Right lobe of liver (tissue), 6 donors: Measurements from ENCODE around the gene MPP2. TPM values are rescaled to one million over a fixed set of nuclear protein-coding genes. Genes with fewer than 3 reads are reported as not detected.
"Not testable (repeated sequence)": the region's sequence is repeated elsewhere in the genome, so short reads cannot be mapped to it uniquely, and the experiment has no call there.

Experiments
- ATAC-seq, 4 donors: fragments of 200-7000 bp; cut with Tn5 transposase; one replicate each; pipeline ENCODE4 v1.9.1; 2020; ENCODE audit warnings: mild to moderate bottlenecking in 4 of 4, moderate library complexity in 4 of 4
- DNase-seq, 3 donors: peaks; one replicate each; pipeline ENCODE4 v3.0.0-alpha.2; 2020
- H3K27ac ChIP-seq, 3 donors: fragments of 200-600 bp; one replicate each; pipeline ENCODE4 v1.8.0; 2022
- H3K27me3 ChIP-seq, 2 donors: fragments of 200-600 bp; one replicate each; pipeline ENCODE4 v1.8.0; 2022
- H3K36me3 ChIP-seq, 4 donors: fragments of 200-600 bp; sonication (generic) in 1 of 4; one replicate each; pipeline versions ENCODE4 v1.5.1 to v1.8.0; 2017 to 2022; ENCODE audit warnings: control low read depth in 1 of 4
- H3K4me1 ChIP-seq, 4 donors: fragments of 200-600 bp; sonication (generic) in 1 of 4; one replicate each; pipeline versions ENCODE4 v1.5.1 to v1.8.0; 2017 to 2022; ENCODE audit warnings: control low read depth in 1 of 4
- H3K4me3 ChIP-seq, 3 donors: fragments of 200-600 bp; one replicate each; pipeline ENCODE4 v1.8.0; 2022
- H3K9me3 ChIP-seq, 4 donors: fragments of 200-600 bp; sonication (generic) in 1 of 4; one replicate each; pipeline versions ENCODE4 v1.5.1 to v1.8.0; 2017 to 2022; ENCODE audit warnings: control low read depth in 1 of 4
- CTCF ChIP-seq, 4 donors: fragments of 200-600 bp in 3 of 4; fragments of 450-650 bp in 1 of 4; IDR thresholded peaks; one replicate each; pipeline versions ENCODE4 v1.5.1 to v1.8.0; 2016 to 2022; ENCODE audit warnings: antibody characterized with exemption in 4 of 4, mild to moderate bottlenecking in 2 of 4
- POLR2A ChIP-seq: fragments of 450-650 bp; IDR thresholded peaks from one replicate; pipeline ENCODE4 v1.6.1; 2017; ENCODE audit warnings: antibody characterized with exemption, mild to moderate bottlenecking
- WGBS: methylation state at CpG from one replicate; pipeline ENCODE4 v1.1.6; 2018; ENCODE audit warnings: low coverage, low lambda C conversion rate; ENCODE audit not compliant: insufficient coverage; ENCODE audit errors: missing lambda C conversion rate; 5-methylcytosine and 5-hydroxymethylcytosine counted together
- intact Hi-C, 2 donors: fragments of 100-400 bp; cut with DNase I; formaldehyde crosslinking; loops; one replicate each; pipeline versions ENCODE4 v1.11.2 to v1.14.1; 2022
- total RNA-seq, 6 experiments: library from RNA; depleted of rRNA in 2 of 6; stranded (reverse); fragments of >200 nt in 2 of 6; fragmentation: NEBNext Ultra II Directional in 3 of 6; extraction: Animal tissue kit (Norgen Biotek cat#: 25700) in 3 of 6; gene quantifications; one replicate each; pipeline versions ENCODE4 v1.1.0 to v1.2.4, GENCODE V29; 2016 to 2023
- donor health status: DM: no; HTN: yes; CAD: no.
- donor health status: DM: no; HTN: no; CAD: no.
- donor health status: DM: no; HTN: no; CAD: no.
- donor health status: DM: no; HTN: yes; CAD: no.
- donor health status: DM: no; HTN: yes; CAD: no.

The MPP2 gene
- total RNA-seq, 6 experiments from 2014 or later = 0.13 to 1.2 (median 0.18) TPM; not detected in 3

DNA sequence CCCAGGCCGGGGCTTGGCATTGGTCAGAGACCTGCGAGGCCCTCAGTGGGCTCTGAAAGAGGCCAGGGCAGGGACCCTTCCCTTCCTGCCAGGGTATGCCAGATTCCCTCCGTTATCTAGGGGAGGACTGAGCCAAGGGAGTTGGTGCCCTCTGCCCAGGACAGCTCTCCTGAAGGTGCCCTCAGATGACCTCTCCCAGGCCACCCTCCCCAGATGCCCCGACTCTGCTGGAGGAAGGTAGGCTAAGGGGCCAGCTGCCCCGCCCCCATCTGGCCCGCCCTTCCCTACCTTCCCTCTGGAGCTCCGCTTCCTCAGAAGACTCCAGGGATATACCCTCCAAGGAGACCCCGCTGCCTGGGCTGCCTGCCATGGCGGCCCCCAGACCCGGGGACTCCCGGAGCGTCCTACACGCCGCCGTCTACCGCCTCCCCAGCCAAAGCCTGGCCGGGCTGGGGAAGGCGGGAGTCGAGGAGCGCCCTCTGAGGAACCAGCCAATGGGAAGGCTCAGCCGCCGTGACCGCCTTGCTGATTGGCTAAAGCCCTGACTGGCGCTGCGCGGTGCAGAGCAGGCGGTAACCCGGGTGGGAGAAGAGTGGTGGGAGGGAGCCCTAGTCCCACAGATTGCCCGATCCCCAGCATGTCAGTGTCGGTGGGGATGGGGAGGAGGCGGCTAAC lies 7.0 kb downstream of the MPP2 start:
- Histone ChIP-seq H3K27me3 (no peaks in the 10 kb centered on the region), H3K4me3 (peak overlapping the region; percentile 16 to 36 (median 25)), H3K9me3 (no peaks in the 10 kb centered on the region), H3K36me3 (no peaks in the 10 kb centered on the region), H3K27ac (no peak overlapping the region), H3K4me1 (no peaks in the 10 kb centered on the region)
- WGBS = 2% methylated on average over 7 of the region's 31 CpGs
- DNase-seq = peak; percentile 61 to 72 (median 72)
- peak; percentile 78 to 94 (median 90) for ATAC-seq
- intact Hi-C loops = loop anchor here in 1 of 2 donors (10.0 kb wide), 1 partner anchor 94 kb away; no protein-coding TSS in a partner anchor
- TF ChIP-seq CTCF (IDR thresholded peaks at IDR 0.05) (no peak), POLR2A (no peak)

DNA sequence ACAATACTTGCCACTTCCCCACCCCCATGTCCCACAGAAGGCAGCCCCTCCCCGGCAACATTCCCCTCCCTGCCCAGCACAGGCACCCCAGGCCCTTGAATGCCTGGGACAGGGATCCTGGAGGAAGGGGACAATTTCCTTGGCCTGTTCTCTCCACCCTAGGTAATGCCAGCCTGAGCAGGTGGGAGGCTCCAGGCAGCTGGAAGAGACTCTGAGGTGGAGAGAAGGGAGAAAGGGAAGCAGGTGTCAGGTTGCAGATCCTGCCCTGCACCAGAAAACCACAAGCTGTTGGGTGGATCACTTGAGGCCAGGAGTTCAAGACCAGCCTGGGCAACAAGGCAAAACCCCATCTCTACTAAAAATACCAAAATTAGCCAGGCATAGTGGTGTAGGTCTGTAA lies 8.9 kb downstream of the MPP2 start:
- intact Hi-C loops = no loop called here
- WGBS = no CpG with 5 or more reads among the region's 1 CpG
- no peaks in the 10 kb centered on the region for H3K9me3 ChIP-seq
- TF ChIP-seq CTCF (IDR thresholded peaks at IDR 0.05) (no peak), POLR2A (no peak)
- H3K4me3 ChIP-seq = no peak overlapping the region
- no peaks in the 10 kb centered on the region for H3K4me1 ChIP-seq
- no peak overlapping the region for H3K27ac ChIP-seq
- no peaks in the 10 kb centered on the region for H3K27me3 ChIP-seq
- H3K36me3 ChIP-seq = no peaks in the 10 kb centered on the region
- no peak for DNase-seq
- no peak for ATAC-seq

GRCh38 chr17:43897831-43898230 lies 9.5 kb downstream of the MPP2 start:
- WGBS = 76% methylated on average over 3 of the region's 3 CpGs
- intact Hi-C loops = no loop called here
- Histone ChIP-seq H3K27me3 (no peaks in the 10 kb centered on the region), H3K36me3 (no peaks in the 10 kb centered on the region), H3K9me3 (no peaks in the 10 kb centered on the region), H3K4me1 (no peaks in the 10 kb centered on the region), H3K27ac (no peak overlapping the region), H3K4me3 (no peak overlapping the region)
- ATAC-seq (no peak), DNase-seq (no peak)
- no peak for TF ChIP-seq CTCF (IDR thresholded peaks at IDR 0.05)
- no peak for TF ChIP-seq POLR2A

DNA sequence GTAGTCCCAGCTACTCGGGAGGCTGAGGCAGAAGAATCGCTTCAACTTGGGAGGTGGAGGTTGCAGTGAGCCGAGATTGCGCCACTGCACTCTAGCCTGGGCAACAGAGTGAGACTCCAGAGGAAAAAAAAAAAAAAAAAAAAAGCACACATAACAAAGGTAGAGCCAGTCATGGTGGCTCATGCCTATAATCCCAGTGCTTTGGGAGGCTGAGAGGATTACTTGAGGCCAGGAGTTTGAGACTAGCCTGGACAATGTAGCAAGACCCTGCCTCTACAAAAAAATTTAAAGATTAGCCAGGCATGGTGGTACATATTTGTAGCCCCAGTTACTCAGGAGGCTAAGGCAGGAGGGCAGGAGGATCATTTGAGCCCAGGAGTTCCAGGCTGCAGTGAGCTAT lies 12.8 kb downstream of the MPP2 start:
- H3K27ac ChIP-seq, ATAC-seq, intact Hi-C loops: not testable (repeated sequence)

GRCh38 chr17:43892647-43892952 lies 14.7 kb downstream of the MPP2 start:
- Histone ChIP-seq H3K27me3 (no peaks in the 10 kb centered on the region), H3K4me3 (no peak overlapping the region), H3K27ac (no peak overlapping the region), H3K4me1 (no peaks in the 10 kb centered on the region), H3K9me3 (no peaks in the 10 kb centered on the region), H3K36me3 (no peaks in the 10 kb centered on the region)
- WGBS = 24% methylated on average over 4 of the region's 4 CpGs
- no peak for DNase-seq
- TF ChIP-seq CTCF (IDR thresholded peaks at IDR 0.05) (no peak), POLR2A (no peak)
- intact Hi-C loops = no loop called here
- no peak for ATAC-seq

More for the DNA sequence above, 12.8 kb downstream of the MPP2 start:
- H3K4me1 ChIP-seq, DNase-seq, H3K4me3 ChIP-seq, H3K9me3 ChIP-seq, H3K27me3 ChIP-seq, H3K36me3 ChIP-seq: not testable (repeated sequence)
- 88% methylated on average over 3 of the region's 4 CpGs for WGBS
